Measurements from ENCODE around the gene PREP. TPM values are rescaled to one million over a fixed set of nuclear protein-coding genes. Genes with fewer than 3 reads are reported as not detected.

Gene PREP
- polyA plus RNA-seq, 1 donor = 46.6 TPM

DNA sequence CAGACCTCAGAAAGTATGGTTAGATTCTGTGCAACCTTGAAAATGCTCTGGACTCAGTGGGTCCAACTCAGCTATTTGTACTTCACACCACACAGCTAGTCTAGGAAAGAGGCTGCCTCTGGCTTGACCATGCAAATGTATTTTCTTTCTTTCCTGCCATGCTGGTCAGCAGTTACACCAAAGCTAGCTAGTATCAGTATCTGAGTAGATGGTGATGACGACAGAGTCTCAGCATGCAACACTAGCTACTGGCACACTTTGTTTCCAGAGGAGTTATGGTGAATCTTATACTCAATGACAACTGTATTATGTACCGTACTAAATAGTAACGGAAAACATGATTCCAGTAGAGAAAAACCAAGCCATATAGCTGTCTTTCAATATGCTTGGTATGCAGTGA is 126.5 kb downstream of the PREP start:
- Histone ChIP-seq H3K4me3 (ENCODE audit: low read length) (no peak overlapping the region), H3K27ac (ENCODE audit: low read length) (no peak overlapping the region), H3K36me3 (ENCODE audit: control insufficient read depth, insufficient read depth, low read length) (peaks cover 39% of the 10 kb centered on the region), H3K27me3 (ENCODE audit: control insufficient read depth, insufficient read depth, low read length) (no peaks in the 10 kb centered on the region), H3K4me1 (ENCODE audit: control insufficient read depth, insufficient read depth, low read length) (peaks cover 13% of the 10 kb centered on the region), H3K9me3 (ENCODE audit: control insufficient read depth, low read depth, low read length) (no peaks in the 10 kb centered on the region)
- no peak for DNase-seq
- no CpG with 5 or more reads among the region's 3 CpGs for WGBS (ENCODE audit: insufficient coverage, low lambda C conversion rate)

DNA sequence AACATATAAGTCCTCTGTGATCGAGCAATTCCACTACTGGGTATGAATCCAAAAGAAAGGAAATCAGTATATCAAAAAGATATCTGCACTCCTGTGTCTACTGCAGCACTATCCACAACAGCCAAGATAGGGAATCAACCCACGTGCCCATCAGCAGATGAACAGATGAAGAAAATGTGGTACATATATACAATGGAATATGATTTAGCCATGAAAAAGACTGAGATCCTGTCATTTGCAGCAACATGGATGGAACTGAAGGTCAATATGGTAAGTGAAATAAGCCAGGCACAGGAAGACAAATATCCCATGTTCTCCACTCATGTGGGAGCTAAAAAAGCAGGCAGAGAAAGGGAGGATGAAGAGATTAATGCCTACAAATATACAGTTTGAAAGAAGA is 127.3 kb downstream of the PREP start:
- no peak overlapping the region for H3K4me3 ChIP-seq (ENCODE audit: low read length)
- peaks cover 13% of the 10 kb centered on the region for H3K4me1 ChIP-seq (ENCODE audit: control insufficient read depth, insufficient read depth, low read length)
- no peaks in the 10 kb centered on the region for H3K27me3 ChIP-seq (ENCODE audit: control insufficient read depth, insufficient read depth, low read length)
- H3K36me3 ChIP-seq (ENCODE audit: control insufficient read depth, insufficient read depth, low read length) = peaks cover 31% of the 10 kb centered on the region
- 100% methylated on average over 1 of the region's 2 CpGs for WGBS (ENCODE audit: insufficient coverage, low lambda C conversion rate)
- H3K9me3 ChIP-seq (ENCODE audit: control insufficient read depth, low read depth, low read length) = no peaks in the 10 kb centered on the region
- no peak overlapping the region for H3K27ac ChIP-seq (ENCODE audit: low read length)
- no peak for DNase-seq

GRCh38 chr6:105274678-105275077 is 128.2 kb downstream of the PREP start:
- Histone ChIP-seq H3K9me3 (ENCODE audit: control insufficient read depth, low read depth, low read length) (no peaks in the 10 kb centered on the region), H3K27me3 (ENCODE audit: control insufficient read depth, insufficient read depth, low read length) (no peaks in the 10 kb centered on the region), H3K4me3 (ENCODE audit: low read length) (no peak overlapping the region), H3K4me1 (ENCODE audit: control insufficient read depth, insufficient read depth, low read length) (peaks cover 13% of the 10 kb centered on the region), H3K36me3 (ENCODE audit: control insufficient read depth, insufficient read depth, low read length) (peaks cover 25% of the 10 kb centered on the region), H3K27ac (ENCODE audit: low read length) (no peak overlapping the region)
- no peak for DNase-seq
- WGBS (ENCODE audit: insufficient coverage, low lambda C conversion rate) = no CpG with 5 or more reads among the region's 4 CpGs

GRCh38 chr6:105273589-105273988 is 129.3 kb downstream of the PREP start:
- no peak overlapping the region for H3K4me3 ChIP-seq (ENCODE audit: low read length)
- whole genome bisulfite sequencing (ENCODE audit: insufficient coverage, low lambda C conversion rate) = 58% methylated on average over 6 of the region's 8 CpGs
- no peaks in the 10 kb centered on the region for H3K9me3 ChIP-seq (ENCODE audit: control insufficient read depth, low read depth, low read length)

GRCh38 chr6:105272786-105273185 is 130.1 kb downstream of the PREP start:
- peak; percentile 80 to 87 for DNase-seq

More at GRCh38 chr6:105273589-105273988, 129.3 kb downstream of the PREP start:
- H3K27ac ChIP-seq (ENCODE audit: low read length) = no peak overlapping the region
- no peaks in the 10 kb centered on the region for H3K27me3 ChIP-seq (ENCODE audit: control insufficient read depth, insufficient read depth, low read length)
- peaks cover 13% of the 10 kb centered on the region for H3K4me1 ChIP-seq (ENCODE audit: control insufficient read depth, insufficient read depth, low read length)
- H3K36me3 ChIP-seq (ENCODE audit: control insufficient read depth, insufficient read depth, low read length) = peaks cover 23% of the 10 kb centered on the region
- DNase-seq = no peak

DNA sequence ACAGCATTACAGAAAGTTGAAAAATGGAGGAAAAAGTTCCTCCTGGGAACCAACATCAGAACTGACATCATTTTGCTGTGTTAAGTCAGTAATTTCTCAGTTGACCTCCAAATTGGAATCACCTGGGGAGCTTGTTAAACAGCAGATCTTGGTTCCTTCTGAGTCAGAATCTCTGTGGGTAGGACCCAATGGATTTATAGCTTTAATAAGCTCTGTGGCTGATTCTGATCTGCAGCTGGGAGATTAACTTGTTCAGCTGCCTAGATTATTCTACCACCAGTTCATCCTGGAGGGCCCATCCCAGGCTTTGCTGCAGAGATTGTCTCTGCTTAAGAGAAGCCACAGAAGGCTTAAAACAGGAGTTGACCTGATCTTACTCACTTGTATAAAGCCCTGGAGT is 132.4 kb downstream of the PREP start:
- Histone ChIP-seq H3K36me3 (ENCODE audit: control insufficient read depth, insufficient read depth, low read length) (peaks cover 4% of the 10 kb centered on the region), H3K27me3 (ENCODE audit: control insufficient read depth, insufficient read depth, low read length) (no peaks in the 10 kb centered on the region), H3K4me1 (ENCODE audit: control insufficient read depth, insufficient read depth, low read length) (peaks cover 13% of the 10 kb centered on the region), H3K27ac (ENCODE audit: low read length) (no peak overlapping the region), H3K4me3 (ENCODE audit: low read length) (no peak overlapping the region), H3K9me3 (ENCODE audit: control insufficient read depth, low read depth, low read length) (no peaks in the 10 kb centered on the region)
- no peak for DNase-seq

More at GRCh38 chr6:105272786-105273185, 130.1 kb downstream of the PREP start:
- no peak overlapping the region for H3K4me3 ChIP-seq (ENCODE audit: low read length)
- no peaks in the 10 kb centered on the region for H3K9me3 ChIP-seq (ENCODE audit: control insufficient read depth, low read depth, low read length)
- peak overlapping the region; percentile 34 for H3K27ac ChIP-seq (ENCODE audit: low read length)
- H3K27me3 ChIP-seq (ENCODE audit: control insufficient read depth, insufficient read depth, low read length) = no peaks in the 10 kb centered on the region
- peaks cover 13% of the 10 kb centered on the region for H3K4me1 ChIP-seq (ENCODE audit: control insufficient read depth, insufficient read depth, low read length)
- WGBS (ENCODE audit: insufficient coverage, low lambda C conversion rate) = no CpG with 5 or more reads among the region's 6 CpGs
- peaks cover 16% of the 10 kb centered on the region for H3K36me3 ChIP-seq (ENCODE audit: control insufficient read depth, insufficient read depth, low read length)

- H3K27ac ChIP-seq (ENCODE audit: low read length) = no peak overlapping the region
- no peaks in the 10 kb centered on the region for H3K9me3 ChIP-seq (ENCODE audit: control insufficient read depth, low read depth, low read length)
- no peaks in the 10 kb centered on the region for H3K27me3 ChIP-seq (ENCODE audit: control insufficient read depth, insufficient read depth, low read length)
- H3K4me1 ChIP-seq (ENCODE audit: control insufficient read depth, insufficient read depth, low read length) = peaks cover 13% of the 10 kb centered on the region
- DNase-seq = no peak
- no peaks in the 10 kb centered on the region for H3K36me3 ChIP-seq (ENCODE audit: control insufficient read depth, insufficient read depth, low read length)
- 94% methylated on average over 2 of the region's 2 CpGs for WGBS (ENCODE audit: insufficient coverage, low lambda C conversion rate)
- no peak overlapping the region for H3K4me3 ChIP-seq (ENCODE audit: low read length)
Measured at GRCh38 chr6:105269390-105269789, 133.5 kb downstream of the PREP start.

- Histone ChIP-seq H3K4me1 (ENCODE audit: control insufficient read depth, insufficient read depth, low read length) (peaks cover 2% of the 10 kb centered on the region), H3K4me3 (ENCODE audit: low read length) (no peak overlapping the region), H3K27ac (ENCODE audit: low read length) (no peak overlapping the region), H3K36me3 (ENCODE audit: control insufficient read depth, insufficient read depth, low read length) (no peaks in the 10 kb centered on the region), H3K27me3 (ENCODE audit: control insufficient read depth, insufficient read depth, low read length) (no peaks in the 10 kb centered on the region), H3K9me3 (ENCODE audit: control insufficient read depth, low read depth, low read length) (no peaks in the 10 kb centered on the region)
- 79% methylated on average over 2 of the region's 6 CpGs for WGBS (ENCODE audit: insufficient coverage, low lambda C conversion rate)
- no peak for DNase-seq
Measured at GRCh38 chr6:105263685-105264610, 138.9 kb downstream of the PREP start.

- peaks cover 2% of the 10 kb centered on the region for H3K4me1 ChIP-seq (ENCODE audit: control insufficient read depth, insufficient read depth, low read length)
Measured at GRCh38 chr6:105259913-105260889, 142.7 kb downstream of the PREP start.

DNA sequence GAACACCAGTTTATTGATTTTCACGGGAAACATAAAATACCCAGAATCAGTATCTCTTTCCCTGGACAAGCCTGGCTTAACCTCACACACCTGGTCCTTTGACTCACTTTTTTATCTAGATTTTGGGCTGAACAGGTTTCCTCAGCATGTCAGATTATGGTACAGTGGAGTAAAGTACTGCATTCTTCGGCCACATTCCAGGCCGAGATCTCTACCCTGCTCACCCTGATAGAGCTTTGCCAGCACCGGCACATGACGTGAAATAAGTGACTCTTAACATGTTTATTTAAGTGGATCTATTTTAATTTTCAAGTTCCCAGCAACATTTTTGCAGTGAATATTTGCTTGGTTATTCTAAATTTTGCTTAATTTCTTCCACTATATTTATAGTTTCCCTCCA is 144.1 kb downstream of the PREP start:
- no peaks in the 10 kb centered on the region for H3K36me3 ChIP-seq (ENCODE audit: control insufficient read depth, insufficient read depth, low read length)
- no peak overlapping the region for H3K27ac ChIP-seq (ENCODE audit: low read length)
- no peaks in the 10 kb centered on the region for H3K27me3 ChIP-seq (ENCODE audit: control insufficient read depth, insufficient read depth, low read length)
- H3K4me3 ChIP-seq (ENCODE audit: low read length) = no peak overlapping the region
- WGBS (ENCODE audit: insufficient coverage, low lambda C conversion rate) = no CpG with 5 or more reads among the region's 5 CpGs
- H3K9me3 ChIP-seq (ENCODE audit: control insufficient read depth, low read depth, low read length) = no peaks in the 10 kb centered on the region
- peaks cover 2% of the 10 kb centered on the region for H3K4me1 ChIP-seq (ENCODE audit: control insufficient read depth, insufficient read depth, low read length)
- peak in 1 of 2 donors; percentile 16 for DNase-seq

More at GRCh38 chr6:105259913-105260889, 142.7 kb downstream of the PREP start:
- WGBS (ENCODE audit: insufficient coverage, low lambda C conversion rate) = 85% methylated on average over 3 of the region's 13 CpGs
- peak; percentile 72 to 87 for DNase-seq
- peak overlapping the region; percentile 70 for H3K27ac ChIP-seq (ENCODE audit: low read length)
- H3K27me3 ChIP-seq (ENCODE audit: control insufficient read depth, insufficient read depth, low read length) = no peaks in the 10 kb centered on the region
- H3K9me3 ChIP-seq (ENCODE audit: control insufficient read depth, low read depth, low read length) = no peaks in the 10 kb centered on the region
- H3K36me3 ChIP-seq (ENCODE audit: control insufficient read depth, insufficient read depth, low read length) = no peaks in the 10 kb centered on the region
- H3K4me3 ChIP-seq (ENCODE audit: low read length) = no peak overlapping the region
